ENCODE measurements around the gene KCNAB1.

DNA sequence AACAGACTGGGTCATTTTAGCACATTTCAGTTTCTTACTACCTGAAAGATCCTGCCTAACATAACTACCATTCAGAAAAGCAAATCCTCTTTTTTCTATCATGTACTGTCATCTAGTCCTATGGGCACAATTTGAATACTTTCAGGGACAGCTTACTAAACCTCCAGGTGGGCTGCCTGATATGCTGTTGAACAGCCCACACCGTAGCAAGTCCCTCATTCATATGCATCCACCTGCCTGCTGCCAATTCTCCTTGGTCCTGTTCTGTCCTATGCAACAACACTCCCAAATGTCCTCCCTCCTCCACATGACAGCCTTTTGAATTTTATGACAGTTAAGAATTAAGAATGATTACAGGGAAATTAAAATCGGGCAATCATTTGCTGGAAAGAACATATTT, 137.9 kb downstream of the KCNAB1 start:
- TF ChIP-seq, protein P1, sequence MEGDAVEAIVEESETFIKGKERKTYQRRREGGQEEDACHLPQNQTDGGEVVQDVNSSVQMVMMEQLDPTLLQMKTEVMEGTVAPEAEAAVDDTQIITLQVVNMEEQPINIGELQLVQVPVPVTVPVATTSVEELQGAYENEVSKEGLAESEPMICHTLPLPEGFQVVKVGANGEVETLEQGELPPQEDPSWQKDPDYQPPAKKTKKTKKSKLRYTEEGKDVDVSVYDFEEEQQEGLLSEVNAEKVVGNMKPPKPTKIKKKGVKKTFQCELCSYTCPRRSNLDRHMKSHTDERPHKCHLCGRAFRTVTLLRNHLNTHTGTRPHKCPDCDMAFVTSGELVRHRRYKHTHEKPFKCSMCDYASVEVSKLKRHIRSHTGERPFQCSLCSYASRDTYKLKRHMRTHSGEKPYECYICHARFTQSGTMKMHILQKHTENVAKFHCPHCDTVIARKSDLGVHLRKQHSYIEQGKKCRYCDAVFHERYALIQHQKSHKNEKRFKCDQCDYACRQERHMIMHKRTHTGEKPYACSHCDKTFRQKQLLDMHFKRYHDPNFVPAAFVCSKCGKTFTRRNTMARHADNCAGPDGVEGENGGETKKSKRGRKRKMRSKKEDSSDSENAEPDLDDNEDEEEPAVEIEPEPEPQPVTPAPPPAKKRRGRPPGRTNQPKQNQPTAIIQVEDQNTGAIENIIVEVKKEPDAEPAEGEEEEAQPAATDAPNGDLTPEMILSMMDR (conservative IDR thresholded peaks at IDR 0.05; ENCODE audit: low read depth, low read length), result no peak
- no peak for TF ChIP-seq EZH2 (IDR thresholded peaks at IDR 0.05; ENCODE audit: borderline replicate concordance, low read depth, low read length, poor library complexity, severe bottlenecking)
